ENCODE results near the gene KRTAP20-2. TPM values are rescaled to one million over a fixed set of nuclear protein-coding genes. Genes with fewer than 3 reads are reported as not detected.

The KRTAP20-2 gene
- total RNA-seq, 2 experiments from 2014 or later, result not detected

DNA sequence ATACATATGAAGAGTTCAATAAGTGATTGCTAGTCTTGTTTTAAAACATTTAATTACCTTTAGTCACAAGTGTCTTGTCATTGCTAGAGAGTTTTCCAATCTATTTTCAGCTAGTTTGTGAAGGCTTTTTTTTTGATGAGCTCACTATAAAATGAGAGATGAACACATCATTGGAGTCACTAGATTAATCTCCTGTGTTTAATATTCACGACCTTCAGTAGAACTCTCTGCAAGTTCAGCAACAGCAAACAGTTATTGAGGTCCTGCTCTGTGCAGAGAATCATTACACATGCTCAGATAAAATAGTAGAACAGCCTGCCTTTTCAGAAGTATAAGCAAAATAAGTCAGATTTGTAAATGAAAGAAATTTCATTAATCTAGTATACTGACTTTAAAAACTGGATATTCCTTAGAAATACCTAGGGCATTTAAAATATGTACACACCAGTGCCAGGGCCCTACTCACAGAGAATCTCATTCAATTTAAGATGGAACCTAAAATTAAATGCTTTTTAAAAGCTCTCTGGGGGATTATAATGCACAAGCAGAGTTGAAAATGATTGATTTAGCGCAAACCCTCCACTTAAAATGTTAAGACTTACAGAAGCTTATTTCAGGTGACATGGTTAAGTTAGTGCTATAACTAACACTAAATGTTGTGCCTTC lies 38.1 kb downstream of the KRTAP20-2 start:
- H3K9me3 ChIP-seq (ENCODE audit: control insufficient read depth in 1 of 2, insufficient read depth in 1 of 2, low read length in 2 of 2), result peaks cover 0 to 4% of the 10 kb centered on the region in 2 experiments
- intact Hi-C loops (cut with DNase I, micrococcal nuclease), result no loop called here
- H3K27ac Mint-ChIP-seq, result no peak overlapping the region
- TF ChIP-seq, protein P1, sequence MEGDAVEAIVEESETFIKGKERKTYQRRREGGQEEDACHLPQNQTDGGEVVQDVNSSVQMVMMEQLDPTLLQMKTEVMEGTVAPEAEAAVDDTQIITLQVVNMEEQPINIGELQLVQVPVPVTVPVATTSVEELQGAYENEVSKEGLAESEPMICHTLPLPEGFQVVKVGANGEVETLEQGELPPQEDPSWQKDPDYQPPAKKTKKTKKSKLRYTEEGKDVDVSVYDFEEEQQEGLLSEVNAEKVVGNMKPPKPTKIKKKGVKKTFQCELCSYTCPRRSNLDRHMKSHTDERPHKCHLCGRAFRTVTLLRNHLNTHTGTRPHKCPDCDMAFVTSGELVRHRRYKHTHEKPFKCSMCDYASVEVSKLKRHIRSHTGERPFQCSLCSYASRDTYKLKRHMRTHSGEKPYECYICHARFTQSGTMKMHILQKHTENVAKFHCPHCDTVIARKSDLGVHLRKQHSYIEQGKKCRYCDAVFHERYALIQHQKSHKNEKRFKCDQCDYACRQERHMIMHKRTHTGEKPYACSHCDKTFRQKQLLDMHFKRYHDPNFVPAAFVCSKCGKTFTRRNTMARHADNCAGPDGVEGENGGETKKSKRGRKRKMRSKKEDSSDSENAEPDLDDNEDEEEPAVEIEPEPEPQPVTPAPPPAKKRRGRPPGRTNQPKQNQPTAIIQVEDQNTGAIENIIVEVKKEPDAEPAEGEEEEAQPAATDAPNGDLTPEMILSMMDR (IDR thresholded peaks at IDR 0.05), result no peak
- H3K4me1 Mint-ChIP-seq (ENCODE audit: low read depth), result no peaks in the 10 kb centered on the region
- POLR2A ChIA-PET, result no interaction called here
- no peaks in the 10 kb centered on the region for H3K4me1 ChIP-seq (ENCODE audit: insufficient read depth, low read length)
- no peak overlapping the region for H3K4me3 Mint-ChIP-seq
- DNase-seq, result no peak
- H3K9me3 Mint-ChIP-seq, result peaks cover 8% of the 10 kb centered on the region
- H3K4me3 ChIP-seq (ENCODE audit: low read length), result no peak overlapping the region
- ATAC-seq (ENCODE audit: poor library complexity), result no peak
- H3K36me3 Mint-ChIP-seq (ENCODE audit: low read depth), result no peaks in the 10 kb centered on the region
- no peaks in the 10 kb centered on the region for H3K36me3 ChIP-seq (ENCODE audit: insufficient read depth, low read length)
- CTCF ChIA-PET, result interaction anchor here (1.0 kb wide), 1 partner anchor 30 kb away, joined by 3 read pairs; no protein-coding TSS in a partner anchor
- no peaks in the 10 kb centered on the region for H3K27me3 ChIP-seq (ENCODE audit: control insufficient read depth in 1 of 2, insufficient read depth in 2 of 2, low read length in 2 of 2)
- H3K27ac ChIP-seq (ENCODE audit: low read depth in 1 of 2, low read length in 2 of 2), result no peak overlapping the region
- H3K27me3 Mint-ChIP-seq, result peaks cover 16% of the 10 kb centered on the region

DNA sequence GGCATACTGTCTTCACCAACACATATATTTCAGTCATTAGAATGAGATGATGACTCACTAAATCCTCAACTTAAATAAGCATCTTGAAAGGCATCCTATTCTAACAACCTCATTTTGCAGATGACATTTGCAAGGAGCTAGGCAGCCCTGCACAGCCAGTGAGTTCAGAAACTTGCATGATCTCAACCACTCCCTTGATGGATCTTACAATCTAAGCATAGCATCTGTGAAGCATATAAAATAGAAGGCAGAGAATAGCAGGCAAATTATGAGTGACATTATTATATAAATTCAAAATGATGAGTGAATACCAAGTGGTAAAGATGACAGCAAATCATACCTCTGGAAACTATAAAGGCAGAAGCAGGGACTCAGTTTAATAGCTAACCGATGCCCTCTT lies 39.3 kb downstream of the KRTAP20-2 start:
- H3K27ac Mint-ChIP-seq, result no peak overlapping the region
- H3K9me3 ChIP-seq (ENCODE audit: control insufficient read depth in 1 of 2, insufficient read depth in 1 of 2, low read length in 2 of 2), result no peaks in the 10 kb centered on the region
- DNase-seq, result no peak
- no peak for ATAC-seq (ENCODE audit: poor library complexity)
- TF ChIP-seq, protein P1 (IDR thresholded peaks at IDR 0.05), result no peak
- H3K27me3 ChIP-seq (ENCODE audit: control insufficient read depth in 1 of 2, insufficient read depth in 2 of 2, low read length in 2 of 2), result no peaks in the 10 kb centered on the region
- H3K4me3 ChIP-seq (ENCODE audit: low read length), result no peak overlapping the region
- no peaks in the 10 kb centered on the region for H3K36me3 Mint-ChIP-seq (ENCODE audit: low read depth)
- H3K36me3 ChIP-seq (ENCODE audit: insufficient read depth, low read length), result no peaks in the 10 kb centered on the region
- ChIA-PET POLR2A (no interaction called here), CTCF (no interaction called here)
- H3K27me3 Mint-ChIP-seq, result peaks cover 11% of the 10 kb centered on the region
- peaks cover 4% of the 10 kb centered on the region for H3K9me3 Mint-ChIP-seq
- H3K4me1 ChIP-seq (ENCODE audit: insufficient read depth, low read length), result no peaks in the 10 kb centered on the region
- H3K27ac ChIP-seq (ENCODE audit: low read depth in 1 of 2, low read length in 2 of 2), result no peak overlapping the region
- H3K4me1 Mint-ChIP-seq (ENCODE audit: low read depth), result no peaks in the 10 kb centered on the region
- no peak overlapping the region for H3K4me3 Mint-ChIP-seq
- intact Hi-C loops (cut with DNase I, micrococcal nuclease), result no loop called here

DNA sequence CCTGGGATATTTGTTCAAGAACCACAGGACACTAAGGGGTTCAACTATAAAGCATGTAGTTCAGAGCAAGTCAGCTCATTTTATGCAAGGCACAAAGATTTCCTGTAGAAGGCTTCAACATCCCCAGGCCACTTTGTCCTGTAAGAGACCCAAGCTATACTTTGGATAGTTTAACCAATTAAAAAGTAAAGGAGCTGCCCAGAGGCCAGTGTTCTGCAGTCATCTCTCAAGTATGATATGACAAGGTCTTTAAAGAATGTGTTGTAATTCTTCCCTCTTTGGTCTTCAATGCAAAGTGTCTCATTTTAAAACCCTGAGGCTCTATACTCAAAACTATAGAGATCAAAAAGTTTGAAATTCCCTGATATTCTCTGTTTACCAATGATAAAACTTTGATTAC lies 41.7 kb downstream of the KRTAP20-2 start:
- Histone ChIP-seq H3K27ac (ENCODE audit: low read depth in 1 of 2, low read length in 2 of 2) (no peak overlapping the region), H3K9me3 (ENCODE audit: control insufficient read depth in 1 of 2, insufficient read depth in 1 of 2, low read length in 2 of 2) (no peaks in the 10 kb centered on the region), H3K4me3 (ENCODE audit: low read length) (no peak overlapping the region), H3K4me1 (ENCODE audit: insufficient read depth, low read length) (no peaks in the 10 kb centered on the region), H3K36me3 (ENCODE audit: insufficient read depth, low read length) (no peaks in the 10 kb centered on the region), H3K27me3 (ENCODE audit: control insufficient read depth in 1 of 2, insufficient read depth in 2 of 2, low read length in 2 of 2) (no peaks in the 10 kb centered on the region)
- ChIA-PET CTCF (no interaction called here), POLR2A (no interaction called here)
- H3K9me3 Mint-ChIP-seq, result peaks cover under 1% of the 10 kb centered on the region
- H3K36me3 Mint-ChIP-seq (ENCODE audit: low read depth), result no peaks in the 10 kb centered on the region
- TF ChIP-seq, protein P1 (IDR thresholded peaks at IDR 0.05), result no peak
- intact Hi-C loops (cut with DNase I, micrococcal nuclease), result no loop called here
- no peak overlapping the region for H3K4me3 Mint-ChIP-seq
- H3K4me1 Mint-ChIP-seq (ENCODE audit: low read depth), result no peaks in the 10 kb centered on the region
- ATAC-seq (ENCODE audit: poor library complexity) (no peak), DNase-seq (no peak)
- H3K27me3 Mint-ChIP-seq, result peaks cover under 1% of the 10 kb centered on the region
- no peak overlapping the region for H3K27ac Mint-ChIP-seq
